ENCODE data around the gene SMIM36. TPM values are rescaled to one million over a fixed set of nuclear protein-coding genes. Genes with fewer than 3 reads are reported as not detected.

Gene SMIM36
- total RNA-seq, 1 experiment from 2014 or later, result not detected

DNA sequence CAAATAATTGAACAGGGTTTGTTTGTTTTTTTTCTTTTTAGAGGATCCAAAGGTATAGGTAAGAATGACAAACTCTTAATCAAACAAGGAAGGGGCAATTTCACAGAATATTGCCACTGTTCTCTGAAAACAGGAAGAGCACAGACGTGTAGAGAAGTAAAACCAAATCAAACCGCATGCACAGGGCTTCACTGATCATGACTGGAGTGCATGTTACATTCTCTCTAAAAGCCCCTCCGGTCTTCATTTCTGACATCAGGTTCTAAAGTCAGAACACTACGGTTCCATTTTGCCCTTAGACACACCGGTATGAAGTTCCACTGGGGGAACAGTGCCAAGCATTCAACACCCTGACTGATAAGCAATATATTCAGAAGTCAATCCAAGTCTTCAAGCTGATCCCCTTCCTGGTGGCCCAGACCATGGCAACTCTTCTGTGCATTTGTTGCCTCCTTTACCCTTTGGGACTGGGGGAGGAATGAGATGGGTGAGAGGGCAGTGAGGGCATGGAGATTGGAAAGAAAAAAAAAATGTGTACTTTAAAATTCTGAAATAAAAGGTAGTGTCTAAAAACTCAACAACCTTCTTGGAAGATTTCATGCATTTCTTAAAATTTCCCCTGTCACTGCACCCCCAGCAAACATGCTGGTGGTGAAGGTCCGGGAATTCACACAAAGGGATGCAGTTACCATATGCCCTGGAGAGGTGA is 91.0 kb downstream of the SMIM36 start:
- no TSS peak for BruUV-seq (replicated peaks)

DNA sequence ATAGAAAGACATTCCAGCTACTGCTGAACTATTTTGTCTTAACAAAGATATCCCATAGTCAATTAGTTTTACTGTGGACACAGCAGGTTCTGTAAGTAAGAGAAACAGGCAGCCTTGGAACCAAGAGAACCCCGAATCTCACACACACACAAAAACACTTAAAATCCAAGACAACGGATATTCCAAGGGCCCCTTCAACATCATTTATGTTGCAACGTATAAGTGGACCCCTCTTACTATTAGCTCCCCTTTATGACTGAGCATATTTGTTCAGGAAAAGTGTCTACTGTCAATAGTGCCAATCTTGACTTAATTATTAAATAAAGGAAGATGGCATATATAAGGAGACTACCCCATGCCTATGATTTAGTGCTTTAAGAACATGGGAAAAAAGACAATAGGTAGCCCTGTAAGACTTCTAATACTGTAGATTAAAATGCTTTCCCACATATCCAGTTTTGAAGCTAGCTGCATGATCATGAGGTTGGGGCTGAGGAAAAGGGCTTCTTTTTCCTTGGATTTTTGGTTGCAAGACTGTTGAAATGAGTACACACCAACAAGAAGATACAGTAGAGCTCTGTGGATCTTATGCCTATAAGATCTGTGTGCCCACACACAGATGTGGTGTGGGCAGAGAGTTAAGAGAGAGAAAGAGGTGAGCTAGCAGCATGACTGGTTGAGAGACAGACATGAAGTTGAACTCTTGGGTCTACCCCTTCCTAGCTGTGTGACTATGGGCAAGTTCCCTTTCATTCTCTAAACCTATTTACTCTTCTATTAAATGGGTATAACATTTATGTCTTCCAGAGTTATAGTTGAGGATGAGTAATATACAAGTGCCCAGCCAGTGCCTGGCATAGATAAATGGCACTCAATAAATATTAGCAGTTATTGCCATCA is 92.6 kb downstream of the SMIM36 start:
- no peak for DNase-seq
- no TSS peak for BruUV-seq (replicated peaks)
- TF ChIP-seq, protein P1, sequence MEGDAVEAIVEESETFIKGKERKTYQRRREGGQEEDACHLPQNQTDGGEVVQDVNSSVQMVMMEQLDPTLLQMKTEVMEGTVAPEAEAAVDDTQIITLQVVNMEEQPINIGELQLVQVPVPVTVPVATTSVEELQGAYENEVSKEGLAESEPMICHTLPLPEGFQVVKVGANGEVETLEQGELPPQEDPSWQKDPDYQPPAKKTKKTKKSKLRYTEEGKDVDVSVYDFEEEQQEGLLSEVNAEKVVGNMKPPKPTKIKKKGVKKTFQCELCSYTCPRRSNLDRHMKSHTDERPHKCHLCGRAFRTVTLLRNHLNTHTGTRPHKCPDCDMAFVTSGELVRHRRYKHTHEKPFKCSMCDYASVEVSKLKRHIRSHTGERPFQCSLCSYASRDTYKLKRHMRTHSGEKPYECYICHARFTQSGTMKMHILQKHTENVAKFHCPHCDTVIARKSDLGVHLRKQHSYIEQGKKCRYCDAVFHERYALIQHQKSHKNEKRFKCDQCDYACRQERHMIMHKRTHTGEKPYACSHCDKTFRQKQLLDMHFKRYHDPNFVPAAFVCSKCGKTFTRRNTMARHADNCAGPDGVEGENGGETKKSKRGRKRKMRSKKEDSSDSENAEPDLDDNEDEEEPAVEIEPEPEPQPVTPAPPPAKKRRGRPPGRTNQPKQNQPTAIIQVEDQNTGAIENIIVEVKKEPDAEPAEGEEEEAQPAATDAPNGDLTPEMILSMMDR (IDR thresholded peaks at IDR 0.05; ENCODE audit: unreplicated experiment), result no peak
- no peaks in the 10 kb centered on the region for H3K9me3 Mint-ChIP-seq (ENCODE audit: low read depth, unreplicated experiment)
- H3K4me1 Mint-ChIP-seq (ENCODE audit: low read depth, unreplicated experiment), result peaks cover 35% of the 10 kb centered on the region
- no peaks in the 10 kb centered on the region for H3K27me3 Mint-ChIP-seq (ENCODE audit: unreplicated experiment)
- CTCF ChIA-PET, result no interaction called here
- intact Hi-C loops (cut with micrococcal nuclease; ENCODE audit: unreplicated experiment), result loop anchor here (5.0 kb wide), 1 partner anchor 94 kb away; the partner anchor contains the start of gene SMIM36
- no peak overlapping the region for H3K27ac Mint-ChIP-seq (ENCODE audit: unreplicated experiment)
- H3K36me3 Mint-ChIP-seq (ENCODE audit: insufficient read depth, unreplicated experiment), result peaks cover 24% of the 10 kb centered on the region
- no peak overlapping the region for H3K4me3 Mint-ChIP-seq (ENCODE audit: low read depth, unreplicated experiment)

More for the DNA sequence above, 91.0 kb downstream of the SMIM36 start:
- Mint-ChIP-seq H3K4me3 (ENCODE audit: low read depth, unreplicated experiment) (peak overlapping the region; percentile 89), H3K27ac (ENCODE audit: unreplicated experiment) (peak overlapping the region; percentile 64), H3K9me3 (ENCODE audit: low read depth, unreplicated experiment) (no peaks in the 10 kb centered on the region), H3K36me3 (ENCODE audit: insufficient read depth, unreplicated experiment) (peaks cover 24% of the 10 kb centered on the region), H3K4me1 (ENCODE audit: low read depth, unreplicated experiment) (peaks cover 35% of the 10 kb centered on the region), H3K27me3 (ENCODE audit: unreplicated experiment) (no peaks in the 10 kb centered on the region)
- no peak for DNase-seq
- TF ChIP-seq, protein P1 (IDR thresholded peaks at IDR 0.05; ENCODE audit: unreplicated experiment), result no peak
- CTCF ChIA-PET, result no interaction called here
- intact Hi-C loops (cut with micrococcal nuclease; ENCODE audit: unreplicated experiment), result no loop called here

DNA sequence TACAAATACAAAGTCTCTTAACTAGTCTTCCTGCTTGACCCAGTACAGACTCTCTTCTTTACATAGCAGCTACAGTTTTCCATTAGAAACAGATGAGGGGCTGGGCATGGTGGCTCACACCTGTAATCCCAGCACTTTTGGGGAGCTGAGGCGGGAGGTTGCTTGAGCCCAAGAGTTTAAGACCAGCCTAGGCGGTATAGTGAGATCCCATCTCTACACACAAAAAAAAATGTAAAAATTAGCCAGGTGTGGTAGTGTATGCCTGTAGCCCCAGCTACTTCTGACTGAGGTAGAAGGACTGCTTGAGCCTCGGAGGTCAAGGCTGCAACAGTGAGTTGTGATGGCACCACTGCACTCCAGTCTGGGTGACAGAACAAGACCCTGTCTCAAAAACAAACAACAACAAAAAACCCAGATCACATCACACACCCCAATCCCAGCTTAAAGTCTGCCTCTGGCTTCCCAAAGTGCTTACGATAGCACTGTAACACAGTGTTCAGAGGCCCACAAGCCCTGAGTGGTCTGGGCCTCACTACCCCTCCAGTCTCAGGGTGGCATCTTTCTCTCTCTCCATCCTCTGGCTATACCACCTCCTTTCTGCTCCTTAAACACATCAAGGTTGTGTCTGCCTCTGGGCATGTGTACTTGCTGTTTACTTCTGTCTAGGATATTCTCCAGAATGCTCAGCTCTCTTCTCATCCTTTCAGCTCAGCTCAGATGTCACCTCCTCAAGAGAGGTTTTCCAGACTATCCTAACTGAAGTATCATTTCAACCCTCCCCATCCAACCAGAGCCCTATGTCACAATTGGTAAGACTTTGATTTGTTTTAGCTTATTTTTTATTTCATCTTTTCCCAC is 93.6 kb downstream of the SMIM36 start:
- H3K36me3 Mint-ChIP-seq (ENCODE audit: insufficient read depth, unreplicated experiment), result peaks cover 24% of the 10 kb centered on the region

More for the DNA sequence above, 93.6 kb downstream of the SMIM36 start:
- Mint-ChIP-seq H3K4me3 (ENCODE audit: low read depth, unreplicated experiment) (no peak overlapping the region), H3K9me3 (ENCODE audit: low read depth, unreplicated experiment) (no peaks in the 10 kb centered on the region), H3K27me3 (ENCODE audit: unreplicated experiment) (no peaks in the 10 kb centered on the region), H3K4me1 (ENCODE audit: low read depth, unreplicated experiment) (peaks cover 35% of the 10 kb centered on the region), H3K27ac (ENCODE audit: unreplicated experiment) (no peak overlapping the region)
- CTCF ChIA-PET, result no interaction called here
- intact Hi-C loops (cut with micrococcal nuclease; ENCODE audit: unreplicated experiment), result loop anchor here (5.0 kb wide), 1 partner anchor 95 kb away; the partner anchor contains the start of gene SMIM36
- TF ChIP-seq, protein P1 (IDR thresholded peaks at IDR 0.05; ENCODE audit: unreplicated experiment), result no peak
- no TSS peak for BruUV-seq (replicated peaks)
- no peak for DNase-seq
